Activated CD8-positive, alpha-beta memory T cell treated with anti-CD3 and anti-CD28 coated beads, Interleukin-2, amount 10 ng/mL, durations not matched to agents 7 days and 5 days (primary cell): Measurements from ENCODE around the gene SLC7A7. TPM values are rescaled to one million over a fixed set of nuclear protein-coding genes. Genes with fewer than 3 reads are reported as not detected.

ENCODE experiments used
- ATAC-seq: fragments of 150-1000 bp; cut with Tn5 transposase; one replicate; pipeline ENCODE4 v1.10.0; 2021; ENCODE audit warnings: moderate library complexity
- CTCF ChIA-PET: fragments of 350-600 bp; sonication (Branson Sonifier 250); formaldehyde crosslinking; loops from one replicate; lab custom pipeline; 2021; ENCODE audit warnings: antibody characterized with exemption; lab: Charles Lee
- DNase-seq: peaks from one replicate; pipeline ENCODE4 v3.0.0-alpha.2; 2020
- H3K27ac Mint-ChIP-seq: one replicate; pipeline ENCODE4 v1.8.0; 2021; ENCODE audit warnings: mild to moderate bottlenecking, mixed read lengths
- H3K27me3 Mint-ChIP-seq: one replicate; pipeline ENCODE4 v1.8.0; 2021; ENCODE audit warnings: mixed read lengths
- H3K36me3 Mint-ChIP-seq: one replicate; pipeline ENCODE4 v1.8.0; 2021; ENCODE audit warnings: mild to moderate bottlenecking, mixed read lengths
- H3K4me1 Mint-ChIP-seq: one replicate; pipeline ENCODE4 v1.8.0; 2021; ENCODE audit warnings: mixed read lengths
- H3K4me3 Mint-ChIP-seq: one replicate; pipeline ENCODE4 v1.8.0; 2021; ENCODE audit warnings: mild to moderate bottlenecking, moderate library complexity, mixed read lengths
- H3K9me3 Mint-ChIP-seq: one replicate; pipeline ENCODE4 v1.8.0; 2022; ENCODE audit warnings: low read depth, mixed read lengths
- total RNA-seq, 2 experiments: library from RNA; stranded (reverse); gene quantifications; one replicate each; pipeline ENCODE4 v1.2.3, GENCODE V29; 2021

Gene SLC7A7
- total RNA-seq, 2 experiments from 2014 or later, result 0.16 to 0.58 TPM

DNA sequence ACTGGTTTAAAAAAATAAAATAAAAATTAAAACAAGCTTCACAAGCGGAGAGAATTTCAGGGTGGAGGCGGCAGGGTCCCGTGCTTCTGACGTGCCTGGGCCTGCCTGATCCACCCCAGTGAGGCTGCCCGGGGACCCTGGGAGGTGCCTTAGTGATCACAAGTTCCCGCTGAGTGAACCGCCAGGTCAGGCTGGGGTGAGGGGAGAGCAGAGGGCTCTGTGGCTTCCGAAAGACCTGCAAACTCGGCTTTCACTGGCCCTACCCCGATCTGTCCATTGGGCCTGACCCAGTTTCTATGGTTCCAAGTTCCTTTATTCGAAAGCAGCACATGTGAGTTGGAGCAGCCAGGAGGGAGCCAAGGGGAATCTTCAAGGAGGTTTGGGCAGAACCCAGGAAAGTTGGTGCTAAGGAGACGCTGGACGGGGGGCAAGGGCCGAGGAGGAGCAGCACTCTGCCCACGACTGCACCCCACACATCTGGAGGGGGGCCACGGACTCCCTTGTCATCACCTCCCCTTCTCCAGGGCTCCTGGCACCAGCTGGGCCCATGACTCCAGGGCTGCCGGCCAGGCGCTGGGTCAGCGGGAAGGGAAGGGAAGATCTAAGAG is 34.1 kb upstream of the SLC7A7 start:
- no peaks in the 10 kb centered on the region for H3K9me3 Mint-ChIP-seq

DNA sequence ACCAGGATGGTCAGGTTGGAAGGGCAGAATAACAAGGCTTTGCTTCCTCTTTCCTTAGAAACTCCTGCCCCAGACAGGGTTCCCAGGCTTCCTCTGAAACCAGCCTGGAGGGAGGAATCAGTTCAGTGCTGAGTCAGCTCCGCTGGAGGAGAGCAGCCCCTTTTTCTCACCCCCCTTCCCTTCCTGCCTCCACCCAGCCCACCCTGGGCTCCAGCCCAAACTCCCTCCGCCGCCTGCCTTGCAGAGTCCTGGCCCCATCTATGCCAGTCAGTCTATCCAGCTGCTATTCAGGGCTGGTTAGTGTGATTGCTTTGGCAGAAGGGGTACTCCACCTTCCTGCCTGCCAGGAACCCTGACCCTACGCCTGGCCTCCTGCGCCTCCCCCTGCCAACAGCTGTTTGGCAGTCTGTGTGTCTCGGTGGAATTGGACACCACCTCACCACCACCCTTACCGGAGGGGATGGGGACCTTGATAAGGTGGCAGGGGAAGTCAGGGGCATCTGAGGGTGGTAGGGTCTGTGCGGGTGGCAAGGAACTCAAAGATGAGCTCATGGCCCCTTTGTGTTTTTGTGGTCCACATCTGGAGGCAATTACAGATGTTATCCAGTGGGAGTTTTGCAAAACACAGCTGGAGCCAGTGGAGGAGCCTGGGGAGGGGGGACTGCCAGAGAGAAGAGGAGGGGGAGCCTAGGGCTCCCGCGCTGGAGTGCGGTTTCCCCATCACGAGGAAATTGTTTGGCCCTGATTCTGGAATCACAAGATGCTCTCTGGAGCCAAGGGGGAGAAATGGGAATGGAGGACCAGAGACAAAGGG is 33.3 kb upstream of the SLC7A7 start:
- Mint-ChIP-seq H3K27ac (no peak overlapping the region), H3K27me3 (peaks cover 5% of the 10 kb centered on the region), H3K36me3 (no peaks in the 10 kb centered on the region), H3K4me3 (no peak overlapping the region), H3K4me1 (peaks cover 20% of the 10 kb centered on the region), H3K9me3 (no peaks in the 10 kb centered on the region)
- ATAC-seq, result no peak
- CTCF ChIA-PET, result interaction anchor here (0.8 to 10.2 kb wide), 7 partner anchors 14 to 278 kb away, joined by 3 to 239 read pairs (median 9); partner anchors contain the start of gene MRPL52
- DNase-seq, result no peak

More for the DNA sequence above, 34.1 kb upstream of the SLC7A7 start:
- H3K27me3 Mint-ChIP-seq, result peaks cover 5% of the 10 kb centered on the region
- H3K36me3 Mint-ChIP-seq, result no peaks in the 10 kb centered on the region
- H3K4me3 Mint-ChIP-seq, result no peak overlapping the region
- CTCF ChIA-PET, result interaction anchor here (0.8 to 10.2 kb wide), 6 partner anchors 19 to 279 kb away, joined by 3 to 239 read pairs (median 29); partner anchors contain the start of gene MRPL52
- no peak for DNase-seq
- H3K4me1 Mint-ChIP-seq, result peaks cover 22% of the 10 kb centered on the region
- no peak for ATAC-seq
- H3K27ac Mint-ChIP-seq, result no peak overlapping the region

DNA sequence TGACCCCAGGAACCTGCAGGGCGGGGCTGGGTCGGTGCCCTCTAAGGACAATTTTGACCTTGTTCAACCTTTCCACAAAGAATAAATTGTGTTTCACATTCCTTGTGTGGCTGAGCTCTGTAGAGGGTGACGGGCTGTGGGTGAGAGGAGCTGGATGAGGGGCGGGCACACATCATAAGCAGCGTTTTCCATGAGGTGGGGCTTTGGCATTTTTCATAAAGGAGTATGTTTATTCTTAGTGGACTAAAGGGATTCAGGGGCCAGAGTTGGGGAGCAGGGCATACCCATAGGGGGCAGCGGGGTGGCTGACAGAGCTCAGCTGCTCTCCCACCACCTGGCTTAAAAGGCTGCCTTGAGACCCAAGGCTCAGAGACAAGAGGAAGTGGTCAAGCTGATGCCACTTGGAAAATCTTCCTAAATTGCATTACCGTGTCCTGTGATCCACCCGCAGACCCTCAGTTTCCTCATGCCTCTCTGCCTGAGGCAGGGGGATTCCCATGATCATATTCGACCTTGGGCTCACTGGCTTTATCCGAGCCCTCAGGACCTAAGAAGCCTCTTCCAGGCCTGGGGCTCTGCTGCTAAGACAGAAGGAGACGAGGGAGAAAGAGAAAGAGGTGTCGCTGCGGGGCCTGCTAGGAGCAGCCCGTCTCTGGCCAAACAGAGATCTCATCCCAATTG is 32.6 kb upstream of the SLC7A7 start:
- ATAC-seq (no peak), DNase-seq (no peak)
- H3K27me3 Mint-ChIP-seq, result peaks cover 5% of the 10 kb centered on the region
- H3K27ac Mint-ChIP-seq, result no peak overlapping the region
- no peaks in the 10 kb centered on the region for H3K9me3 Mint-ChIP-seq
- H3K4me1 Mint-ChIP-seq, result peaks cover 15% of the 10 kb centered on the region
- H3K36me3 Mint-ChIP-seq, result no peaks in the 10 kb centered on the region
- H3K4me3 Mint-ChIP-seq, result no peak overlapping the region
- CTCF ChIA-PET, result interaction anchor here (0.9 to 10.2 kb wide), 5 partner anchors 15 to 277 kb away, joined by 3 to 239 read pairs (median 9); partner anchors contain the start of gene MRPL52

DNA sequence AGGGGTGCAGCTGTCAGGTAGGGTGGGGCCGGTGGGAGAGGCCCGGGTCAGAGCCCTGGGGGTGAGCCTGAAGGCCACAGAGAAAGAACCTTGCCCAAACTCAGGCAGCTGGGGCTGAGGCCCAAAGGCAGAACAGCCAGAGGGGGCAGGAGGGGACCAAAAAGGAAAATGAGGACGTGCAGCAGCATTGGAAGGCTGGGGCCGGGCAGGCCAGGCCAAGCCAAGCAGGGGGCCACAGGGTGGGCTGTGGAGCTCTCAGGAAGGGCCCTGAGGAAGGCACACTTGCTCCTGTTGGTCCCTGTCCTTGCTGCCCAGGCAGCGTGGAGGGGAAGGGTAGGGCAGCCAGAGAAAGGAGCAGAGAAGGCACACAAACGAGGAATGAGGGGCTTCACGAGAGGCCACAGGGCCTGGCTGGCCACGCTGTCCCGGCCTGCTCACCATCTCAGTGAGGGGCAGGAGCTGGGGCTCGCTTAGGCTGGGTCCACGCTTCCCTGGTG is 31.6 kb upstream of the SLC7A7 start:
- ATAC-seq (no peak), DNase-seq (no peak)
- CTCF ChIA-PET, result interaction anchor here (0.8 to 10.2 kb wide), 4 partner anchors 16 to 139 kb away, joined by 3 to 239 read pairs (median 3); no protein-coding TSS in a partner anchor
- Mint-ChIP-seq H3K4me1 (peaks cover 13% of the 10 kb centered on the region), H3K36me3 (no peaks in the 10 kb centered on the region), H3K9me3 (no peaks in the 10 kb centered on the region), H3K27me3 (peaks cover 5% of the 10 kb centered on the region), H3K4me3 (no peak overlapping the region), H3K27ac (no peak overlapping the region)

DNA sequence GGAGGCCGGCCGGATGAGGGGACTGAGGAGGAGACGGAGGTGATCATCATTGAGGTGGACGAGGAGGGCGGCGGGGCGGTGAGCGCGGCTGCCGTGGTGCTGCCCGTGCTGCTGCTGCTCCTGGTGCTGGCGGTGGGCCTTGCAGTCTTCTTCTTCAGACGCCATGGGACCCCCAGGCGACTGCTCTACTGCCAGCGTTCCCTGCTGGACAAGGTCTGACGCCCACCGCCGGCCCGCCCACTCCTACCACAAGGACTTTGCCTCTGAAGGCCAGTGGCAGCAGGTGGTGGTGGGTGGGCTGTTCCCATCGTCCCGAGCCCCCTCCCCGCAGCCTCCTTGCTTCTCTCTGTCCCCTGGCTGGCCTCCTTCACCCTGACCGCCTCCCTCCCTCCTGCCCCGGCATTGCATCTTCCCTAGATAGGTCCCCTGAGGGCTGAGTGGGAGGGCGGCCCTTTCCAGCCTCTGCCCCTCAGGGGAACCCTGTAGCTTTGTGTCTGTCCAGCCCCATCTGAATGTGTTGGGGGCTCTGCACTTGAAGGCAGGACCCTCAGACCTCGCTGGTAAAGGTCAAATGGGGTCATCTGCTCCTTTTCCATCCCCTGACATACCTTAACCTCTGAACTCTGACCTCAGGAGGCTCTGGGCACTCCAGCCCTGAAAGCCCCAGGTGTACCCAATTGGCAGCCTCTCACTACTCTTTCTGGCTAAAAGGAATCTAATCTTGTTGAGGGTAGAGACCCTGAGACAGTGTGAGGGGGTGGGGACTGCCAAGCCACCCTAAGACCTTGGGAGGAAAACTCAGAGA is 30.8 kb upstream of the SLC7A7 start:
- Mint-ChIP-seq H3K4me1 (peaks cover 4% of the 10 kb centered on the region), H3K4me3 (no peak overlapping the region), H3K9me3 (no peaks in the 10 kb centered on the region), H3K27me3 (peaks cover 5% of the 10 kb centered on the region), H3K27ac (no peak overlapping the region), H3K36me3 (no peaks in the 10 kb centered on the region)
- CTCF ChIA-PET, result interaction anchor here (0.8 to 10.2 kb wide), 3 partner anchors 16 to 140 kb away, joined by 3 to 239 read pairs (median 3); no protein-coding TSS in a partner anchor
- ATAC-seq (no peak), DNase-seq (no peak)

DNA sequence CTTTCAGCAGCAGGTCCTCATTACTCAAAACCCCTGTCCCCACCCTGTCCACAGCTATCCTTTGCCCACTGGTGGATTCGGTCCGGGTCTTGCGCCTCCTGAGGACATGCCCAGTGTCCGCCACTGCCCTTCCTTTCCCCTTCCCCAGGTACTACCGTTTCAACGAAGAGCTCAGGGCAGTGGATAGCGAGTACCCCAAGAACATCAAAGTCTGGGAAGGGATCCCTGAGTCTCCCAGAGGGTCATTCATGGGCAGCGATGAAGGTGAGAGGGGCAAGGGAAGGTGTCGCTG is 29.8 kb upstream of the SLC7A7 start:
- CTCF ChIA-PET, result interaction anchor here (1.1 to 3.4 kb wide), 2 partner anchors 13 to 21 kb away, joined by 4 to 13 read pairs; no protein-coding TSS in a partner anchor
- ATAC-seq, result no peak
- Mint-ChIP-seq H3K4me3 (no peak overlapping the region), H3K9me3 (no peaks in the 10 kb centered on the region), H3K4me1 (peaks cover 2% of the 10 kb centered on the region), H3K36me3 (no peaks in the 10 kb centered on the region), H3K27ac (no peak overlapping the region), H3K27me3 (peaks cover 5% of the 10 kb centered on the region)
- DNase-seq, result no peak

DNA sequence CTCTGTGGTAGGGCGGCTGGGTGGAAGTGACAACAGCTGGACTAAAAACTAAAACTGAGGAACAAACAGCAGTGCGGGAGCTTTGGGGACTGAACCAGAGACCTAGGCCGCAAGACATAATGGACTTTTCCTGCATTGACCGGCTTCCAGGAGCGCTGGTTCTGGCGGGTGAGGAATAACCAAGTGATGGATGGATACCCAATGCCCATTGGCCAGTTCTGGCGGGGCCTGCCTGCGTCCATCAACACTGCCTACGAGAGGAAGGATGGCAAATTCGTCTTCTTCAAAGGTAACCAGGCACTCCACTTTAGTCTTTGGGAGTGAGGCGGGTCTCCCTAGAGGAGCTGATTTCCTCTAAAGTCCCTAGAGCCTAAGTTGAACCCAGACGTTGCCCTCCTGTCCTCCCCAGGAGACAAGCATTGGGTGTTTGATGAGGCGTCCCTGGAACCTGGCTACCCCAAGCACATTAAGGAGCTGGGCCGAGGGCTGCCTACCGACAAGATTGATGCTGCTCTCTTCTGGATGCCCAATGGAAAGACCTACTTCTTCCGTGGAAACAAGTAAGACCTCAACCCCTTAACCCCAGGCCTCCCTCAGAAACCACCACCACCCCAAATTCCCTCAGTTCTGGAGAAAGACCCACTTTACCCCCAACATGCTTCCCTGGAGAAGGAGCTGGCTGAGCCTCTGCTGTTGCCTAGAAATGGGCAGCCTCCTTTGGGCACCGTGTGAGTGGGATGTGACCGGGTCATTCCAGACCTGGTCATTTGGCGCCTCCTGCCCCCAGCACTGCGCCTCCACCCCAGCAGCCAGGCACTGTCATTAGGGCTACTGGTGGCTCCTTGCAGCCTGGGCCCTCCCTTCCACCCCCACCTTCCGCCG is 29.2 kb upstream of the SLC7A7 start:
- CTCF ChIA-PET, result interaction anchor here (1.1 to 3.4 kb wide), 2 partner anchors 14 to 21 kb away, joined by 4 to 13 read pairs; no protein-coding TSS in a partner anchor
- Mint-ChIP-seq H3K4me3 (no peak overlapping the region), H3K27me3 (peaks cover 5% of the 10 kb centered on the region), H3K36me3 (no peaks in the 10 kb centered on the region), H3K4me1 (peaks cover 3% of the 10 kb centered on the region), H3K27ac (no peak overlapping the region), H3K9me3 (no peaks in the 10 kb centered on the region)
- ATAC-seq (no peak), DNase-seq (no peak)

DNA sequence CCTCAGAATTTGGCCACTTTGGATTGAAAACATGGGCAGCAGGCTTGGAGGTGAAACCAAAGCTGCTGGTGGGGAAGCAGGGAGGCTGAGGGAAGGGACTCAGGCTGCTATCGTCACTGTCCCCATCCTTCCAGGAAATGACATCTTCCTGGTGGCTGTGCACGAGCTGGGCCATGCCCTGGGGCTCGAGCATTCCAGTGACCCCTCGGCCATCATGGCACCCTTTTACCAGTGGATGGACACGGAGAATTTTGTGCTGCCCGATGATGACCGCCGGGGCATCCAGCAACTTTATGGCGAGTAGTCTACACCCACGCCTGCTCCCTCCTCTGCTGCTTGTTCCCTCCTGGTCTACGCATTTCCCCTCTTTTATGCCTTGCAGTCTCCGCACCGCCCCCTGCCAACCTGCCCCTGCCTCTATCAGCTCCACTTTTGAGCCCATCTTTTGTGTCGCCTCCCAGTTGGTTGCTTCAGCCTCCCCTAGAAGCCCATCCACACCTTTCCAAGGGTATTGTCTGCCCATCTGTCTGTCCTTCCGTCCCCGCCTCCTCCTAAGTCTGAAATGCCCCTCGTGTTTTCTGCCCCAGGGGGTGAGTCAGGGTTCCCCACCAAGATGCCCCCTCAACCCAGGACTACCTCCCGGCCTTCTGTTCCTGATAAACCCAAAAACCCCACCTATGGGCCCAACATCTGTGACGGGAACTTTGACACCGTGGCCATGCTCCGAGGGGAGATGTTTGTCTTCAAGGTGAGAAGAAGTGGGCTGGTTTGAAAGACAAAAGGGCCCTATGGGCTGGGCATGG is 28.1 kb upstream of the SLC7A7 start:
- no peaks in the 10 kb centered on the region for H3K36me3 Mint-ChIP-seq
- ATAC-seq (no peak), DNase-seq (no peak)
- no peaks in the 10 kb centered on the region for H3K9me3 Mint-ChIP-seq
- CTCF ChIA-PET, result interaction anchor here (1.0 to 3.4 kb wide), 3 partner anchors 9 to 19 kb away, joined by 3 to 13 read pairs (median 5); no protein-coding TSS in a partner anchor
- no peaks in the 10 kb centered on the region for H3K27me3 Mint-ChIP-seq
- H3K27ac Mint-ChIP-seq, result no peak overlapping the region
- peaks cover 10% of the 10 kb centered on the region for H3K4me1 Mint-ChIP-seq
- H3K4me3 Mint-ChIP-seq, result no peak overlapping the region

DNA sequence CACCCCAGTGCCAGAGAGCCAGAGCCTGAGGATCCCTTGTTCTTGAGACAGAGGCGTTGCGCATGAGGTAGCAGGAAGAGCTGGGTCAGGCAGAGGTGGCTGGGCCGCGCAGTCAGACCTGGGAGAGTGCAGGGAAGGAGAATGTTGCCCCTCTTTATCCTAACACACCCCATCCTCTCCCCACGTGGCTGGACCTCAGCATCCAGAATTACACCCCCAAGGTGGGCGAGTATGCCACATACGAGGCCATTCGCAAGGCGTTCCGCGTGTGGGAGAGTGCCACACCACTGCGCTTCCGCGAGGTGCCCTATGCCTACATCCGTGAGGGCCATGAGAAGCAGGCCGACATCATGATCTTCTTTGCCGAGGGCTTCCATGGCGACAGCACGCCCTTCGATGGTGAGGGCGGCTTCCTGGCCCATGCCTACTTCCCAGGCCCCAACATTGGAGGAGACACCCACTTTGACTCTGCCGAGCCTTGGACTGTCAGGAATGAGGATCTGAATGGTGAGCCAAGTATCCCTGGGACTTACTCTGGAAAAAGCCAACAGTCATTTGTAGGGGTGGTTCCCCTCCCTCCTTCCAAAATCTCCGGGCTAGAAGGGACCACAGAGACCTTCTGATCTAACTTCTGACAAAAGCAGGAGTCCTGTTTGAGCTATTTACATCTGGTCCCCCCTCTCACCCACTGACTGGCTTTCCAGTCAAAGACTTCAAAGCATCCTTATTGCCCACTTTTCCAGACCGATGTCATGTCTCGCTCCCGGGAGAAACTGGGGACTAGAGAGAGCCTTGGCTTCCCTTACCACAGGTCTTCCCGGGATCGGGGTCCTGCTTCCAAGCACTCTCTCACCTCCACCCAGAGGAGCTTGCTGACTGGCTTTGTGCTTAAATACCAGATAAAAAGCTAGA is 27.2 kb upstream of the SLC7A7 start:
- CTCF ChIA-PET, result interaction anchor here (1.0 to 3.4 kb wide), 3 partner anchors 10 to 19 kb away, joined by 3 to 13 read pairs (median 5); no protein-coding TSS in a partner anchor
- ATAC-seq (no peak), DNase-seq (no peak)
- H3K4me1 Mint-ChIP-seq, result peaks cover 12% of the 10 kb centered on the region
- no peak overlapping the region for H3K4me3 Mint-ChIP-seq
- H3K27ac Mint-ChIP-seq, result no peak overlapping the region
- no peaks in the 10 kb centered on the region for H3K36me3 Mint-ChIP-seq
- no peaks in the 10 kb centered on the region for H3K9me3 Mint-ChIP-seq
- H3K27me3 Mint-ChIP-seq, result peaks cover 6% of the 10 kb centered on the region

DNA sequence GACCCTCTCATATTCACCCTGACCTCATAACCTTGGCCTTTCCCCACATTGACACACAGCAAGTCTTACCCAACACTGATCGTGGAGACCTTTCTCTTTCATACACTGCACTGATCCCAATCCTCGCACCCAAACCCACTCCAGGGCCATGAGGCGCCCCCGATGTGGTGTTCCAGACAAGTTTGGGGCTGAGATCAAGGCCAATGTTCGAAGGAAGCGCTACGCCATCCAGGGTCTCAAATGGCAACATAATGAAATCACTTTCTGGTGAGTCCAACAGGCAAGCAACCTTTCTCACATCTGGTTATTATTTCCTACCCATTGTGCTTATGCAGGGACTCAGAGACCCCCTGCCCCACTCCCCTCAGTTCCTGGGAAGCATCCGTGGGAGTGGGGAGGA is 26.5 kb upstream of the SLC7A7 start:
- Mint-ChIP-seq H3K4me3 (no peak overlapping the region), H3K27ac (no peak overlapping the region), H3K9me3 (no peaks in the 10 kb centered on the region), H3K27me3 (peaks cover 13% of the 10 kb centered on the region), H3K36me3 (no peaks in the 10 kb centered on the region), H3K4me1 (peaks cover 12% of the 10 kb centered on the region)
- CTCF ChIA-PET, result no interaction called here
- DNase-seq (no peak), ATAC-seq (no peak)
